HG02642 (cell line): ENCODE measurements around the gene STK10.
"Not testable (repeated sequence)": the region's sequence is repeated elsewhere in the genome, so short reads cannot be mapped to it uniquely, and the experiment has no call there.

Experiments used
- ATAC-seq: cut with Tn5 transposase; IDR thresholded peaks from one replicate; pipeline ENCODE4 v1.9.1; 2021; ENCODE audit warnings: mild to moderate bottlenecking; ENCODE audit not compliant: unreplicated experiment, poor library complexity

STK10 gene

GRCh38 chr5:172188033-172188892, at the start of gene STK10:
TSS of gene STK10 (minus strand) at chr5:172188224. CDS start at chr5:172188042, 182 bp downstream.
- ATAC-seq: peak; percentile 75

DNA sequence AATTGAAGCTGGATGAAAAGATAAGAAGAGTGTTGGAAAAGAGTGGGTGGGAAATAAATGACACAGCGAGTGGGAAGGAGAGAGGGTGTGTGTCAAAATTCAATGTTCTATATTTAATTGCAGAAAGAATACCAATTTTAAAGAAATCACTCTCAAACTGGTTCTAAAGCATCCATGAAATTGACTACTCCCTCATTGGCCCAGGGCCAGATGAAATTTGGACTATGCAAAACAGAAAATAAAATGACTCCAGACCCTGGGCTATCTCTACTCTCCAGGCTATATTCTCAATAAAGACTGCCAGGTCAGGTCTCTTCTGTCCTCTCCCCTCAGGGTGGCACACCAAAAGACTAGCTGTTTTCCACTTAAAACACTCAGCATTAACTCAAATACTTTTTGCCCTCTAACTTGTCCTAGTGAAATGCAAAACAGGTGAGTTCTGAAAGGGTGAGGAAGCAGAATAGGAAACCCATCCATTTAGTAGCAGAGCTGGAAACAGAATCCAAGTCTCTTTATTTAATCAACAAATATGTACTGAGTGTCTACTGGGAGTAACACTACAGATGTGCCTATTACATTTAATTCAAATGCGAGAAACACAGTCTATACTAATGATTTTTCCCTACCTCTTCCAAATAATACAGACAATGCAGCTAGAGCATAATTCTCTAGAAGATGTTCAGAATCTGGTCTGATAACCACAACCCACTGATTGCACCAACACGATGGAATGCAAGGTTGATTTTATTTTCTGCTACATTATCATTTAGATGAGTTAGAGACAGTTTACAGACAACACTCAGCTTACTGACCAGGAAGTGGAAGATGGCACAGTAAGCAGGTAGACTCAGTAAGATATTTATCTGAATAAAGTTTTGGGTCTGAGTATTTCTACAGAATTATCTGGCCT, 48.1 kb upstream of the STK10 start:
- no peak for ATAC-seq

GRCh38 chr5:172235132-172235780, 47.2 kb upstream of the STK10 start:
- peak; percentile 56 for ATAC-seq

- ATAC-seq: no peak
Measured at GRCh38 chr5:172234031-172234430, 46.0 kb upstream of the STK10 start.

- ATAC-seq: no peak
Measured at GRCh38 chr5:172229904-172230303, 41.9 kb upstream of the STK10 start.

- ATAC-seq: no peak
Measured at GRCh38 chr5:172224996-172225395, 37.0 kb upstream of the STK10 start.

DNA sequence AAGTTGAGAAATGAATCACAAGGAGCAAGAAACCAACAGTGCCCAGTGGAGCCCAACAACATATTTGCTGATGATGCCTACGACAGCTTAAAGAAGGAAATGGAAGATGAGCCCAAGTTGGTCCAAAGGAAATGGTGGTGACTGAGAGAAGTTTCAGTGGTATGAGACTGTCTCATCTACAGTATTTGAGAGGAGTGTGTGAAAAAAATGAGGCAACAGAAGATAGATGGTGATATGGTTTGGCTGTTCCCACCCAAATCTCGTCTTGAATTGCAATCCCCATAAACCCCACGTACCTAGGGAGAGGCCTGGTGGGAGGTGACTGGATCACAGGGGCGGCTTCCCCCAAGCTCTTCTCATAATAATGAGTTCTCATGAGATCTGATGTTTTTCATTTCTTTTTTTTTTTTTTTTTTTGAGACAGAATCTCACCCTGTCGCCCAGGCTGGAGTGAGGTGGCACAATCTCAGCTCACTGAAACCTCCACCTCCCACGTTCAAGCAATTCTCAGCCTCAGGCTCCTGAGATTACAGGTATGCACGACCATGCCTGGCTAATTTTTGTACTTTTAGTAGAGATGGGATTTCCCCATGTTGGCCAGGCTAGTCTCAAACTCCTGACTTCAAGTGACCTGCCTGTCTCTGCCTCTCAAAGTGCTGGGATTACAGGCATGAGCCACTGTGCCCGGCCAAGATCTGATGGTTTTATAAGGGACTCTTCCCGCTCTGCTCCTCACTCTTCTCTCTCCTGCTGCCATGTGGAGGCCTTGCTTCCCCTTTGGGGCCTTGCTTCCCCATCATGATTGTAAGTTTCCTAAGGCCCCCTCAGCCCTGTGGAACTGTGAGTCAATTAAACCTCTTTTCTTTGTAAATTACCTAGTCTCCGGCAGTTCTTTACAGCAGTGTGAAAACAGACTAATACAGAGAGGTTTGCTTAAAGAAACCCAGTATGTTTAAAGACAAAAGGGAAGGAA, 36.2 kb upstream of the STK10 start:
- peak; percentile 83 for ATAC-seq

- no peak for ATAC-seq
Measured at GRCh38 chr5:172219296-172219695, 31.3 kb upstream of the STK10 start.

- ATAC-seq: no peak
Measured at GRCh38 chr5:172216345-172216744, 28.3 kb upstream of the STK10 start.

DNA sequence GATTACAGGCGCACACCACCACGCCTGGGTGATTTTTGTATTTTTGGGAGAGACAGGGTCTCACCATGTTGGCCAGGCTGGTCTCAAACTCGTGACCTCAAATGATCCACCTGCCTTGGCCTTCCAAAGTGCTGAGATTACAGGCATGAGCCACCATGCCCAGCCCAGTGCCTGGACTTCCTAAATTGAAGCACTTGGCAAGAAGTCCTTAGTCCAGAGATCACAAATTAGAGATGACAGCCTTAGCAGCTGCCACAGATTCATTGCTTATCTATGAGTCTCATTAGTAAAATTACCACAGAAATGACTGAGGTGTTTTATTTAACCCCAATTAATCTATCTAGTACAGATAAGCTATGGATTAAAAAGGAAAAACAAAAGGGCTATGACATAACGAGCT, 25.1 kb upstream of the STK10 start:
- no peak for ATAC-seq

GRCh38 chr5:172211676-172212075, 23.7 kb upstream of the STK10 start:
- no peak for ATAC-seq

- ATAC-seq: no peak
Measured at GRCh38 chr5:172209714-172210113, 21.7 kb upstream of the STK10 start.

DNA sequence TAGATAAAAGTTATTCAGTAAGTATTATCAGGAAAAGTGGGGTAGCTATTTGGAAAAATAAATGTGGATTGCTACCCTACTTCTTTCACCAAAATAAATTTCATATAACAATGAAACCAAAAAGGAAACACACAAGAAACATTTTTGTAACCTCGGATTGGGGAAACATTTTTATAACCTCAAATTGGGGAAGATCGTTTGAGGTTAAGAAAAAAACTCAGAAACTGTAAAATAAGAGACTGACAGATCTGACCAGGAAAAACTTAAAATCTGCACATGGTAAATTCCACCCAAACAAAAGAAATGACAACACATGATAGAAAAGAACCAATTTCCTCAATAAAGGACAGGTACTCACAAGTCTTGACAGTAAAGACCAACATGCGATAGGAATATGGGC, 19.5 kb upstream of the STK10 start:
- ATAC-seq: no peak

GRCh38 chr5:172205984-172206383, 18.0 kb upstream of the STK10 start:
- ATAC-seq: not testable (repeated sequence)

DNA sequence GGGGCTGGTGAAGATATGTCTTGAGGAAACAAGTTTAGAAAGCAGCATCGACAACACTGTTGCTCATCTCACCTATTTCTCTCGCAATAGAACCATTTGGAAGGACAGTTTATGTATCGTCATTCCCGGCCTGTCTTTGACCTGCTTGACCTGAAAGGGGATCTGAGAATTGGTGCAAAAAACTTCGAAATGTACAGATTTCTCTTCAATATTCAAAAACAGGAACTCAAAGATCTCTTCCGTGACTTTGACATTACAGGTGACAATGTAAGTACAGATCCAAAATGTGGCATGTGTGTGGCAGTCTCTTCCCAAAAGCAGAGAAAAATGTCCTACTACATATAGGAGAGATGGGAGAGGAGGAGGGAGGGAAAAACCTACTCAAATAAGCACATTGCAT, 12.5 kb upstream of the STK10 start:
- ATAC-seq: no peak

GRCh38 chr5:172199446-172199845, 11.4 kb upstream of the STK10 start:
- ATAC-seq: no peak

- ATAC-seq: not testable (repeated sequence)
Measured at GRCh38 chr5:172197775-172198174, 9.8 kb upstream of the STK10 start.

GRCh38 chr5:172194985-172195774, 7.2 kb upstream of the STK10 start:
- no peak for ATAC-seq

- no peak for ATAC-seq
Measured at GRCh38 chr5:172193872-172194271, 5.8 kb upstream of the STK10 start, which contains the start of gene EFCAB9. TSS of gene EFCAB9 (plus strand) at chr5:172194172. CDS start at chr5:172194173, 1 bp downstream.
